ENCODE measurements around the gene JMJD1C. TPM values are rescaled to one million over a fixed set of nuclear protein-coding genes. Genes with fewer than 3 reads are reported as not detected.

The JMJD1C gene
- total and polyA plus RNA-seq, 11 donors = 20.3 to 54.6 (median 34.1) TPM

GRCh38 chr10:63267414-63268148, 198.2 kb downstream of the JMJD1C start:
- Histone ChIP-seq H3K27ac (peak overlapping the region; percentile 84 to 96 (median 88)), H3K27me3 (no peaks in the 10 kb centered on the region), H3K4me1 (peaks cover 6 to 37% (median 21%) of the 10 kb centered on the region in 12 donors), H3K36me3 (no peaks in the 10 kb centered on the region), H3K9me3 (no peaks in the 10 kb centered on the region), H3K4me3 (peak overlapping the region; percentile 30 to 68 (median 58))
- WGBS, 4 donors = 0 to 2% (median 1%) methylated on average over 6 of the region's 6 CpGs
- no peak for DNase-seq
- intact Hi-C loops (cut with DNase I) = loop anchor here in 9 of 10 donors (1.0 to 10.0 kb wide), 12 partner anchors 50 to 445 kb away; partner anchors contain the start of genes JMJD1C (in 4 of the 9) and REEP3 (in 4 of the 9)
- TF ChIP-seq CTCF (IDR thresholded peaks at IDR 0.05) (no peak), POLR2A (IDR thresholded peaks at IDR 0.05) (no peak)
- ATAC-seq = peak in 3 of 4 donors; percentile 28 to 42 (median 32)

- WGBS, 4 donors = 1 to 2% (median 1%) methylated on average over 6 of the region's 6 CpGs
- no peaks in the 10 kb centered on the region for H3K9me3 ChIP-seq
- no peak for TF ChIP-seq CTCF (IDR thresholded peaks at IDR 0.05)
- TF ChIP-seq POLR2A (IDR thresholded peaks at IDR 0.05) = no peak
Measured at GRCh38 chr10:63266391-63267316, 199.1 kb downstream of the JMJD1C start.

GRCh38 chr10:63265683-63266235, 200.0 kb downstream of the JMJD1C start:
- WGBS, 4 donors = 7 to 9% (median 8%) methylated on average over 2 of the region's 2 CpGs
- intact Hi-C loops (cut with DNase I) = loop anchor here in 9 of 10 donors (5.0 to 10.0 kb wide), 9 partner anchors 48 to 447 kb away; partner anchors contain the start of genes JMJD1C (in 4 of the 9) and REEP3 (in 4 of the 9)
- Histone ChIP-seq H3K4me3 (peak overlapping the region in 11 of 12 donors; percentile 50 to 68 (median 58)), H3K27me3 (no peaks in the 10 kb centered on the region), H3K36me3 (peaks cover 0 to 9% (median 2%) of the 10 kb centered on the region in 9 donors), H3K9me3 (no peaks in the 10 kb centered on the region), H3K4me1 (peaks cover 8 to 54% (median 37%) of the 10 kb centered on the region in 12 donors), H3K27ac (peak overlapping the region; percentile 84 to 96 (median 88))
- no peak for ATAC-seq
- no peak for TF ChIP-seq POLR2A (IDR thresholded peaks at IDR 0.05)
- DNase-seq = no peak

More at GRCh38 chr10:63266391-63267316, 199.1 kb downstream of the JMJD1C start:
- ATAC-seq = no peak
- intact Hi-C loops (cut with DNase I) = loop anchor here in 9 of 10 donors (5.0 to 10.0 kb wide), 9 partner anchors 49 to 446 kb away; partner anchors contain the start of genes JMJD1C (in 4 of the 9) and REEP3 (in 4 of the 9)
- H3K36me3 ChIP-seq = no peaks in the 10 kb centered on the region
- no peak for DNase-seq
- H3K4me1 ChIP-seq = peaks cover 8 to 46% (median 30%) of the 10 kb centered on the region in 12 donors
- H3K27ac ChIP-seq = peak overlapping the region; percentile 84 to 96 (median 88)
- peak overlapping the region in 11 of 12 donors; percentile 50 to 68 (median 58) for H3K4me3 ChIP-seq
- no peaks in the 10 kb centered on the region for H3K27me3 ChIP-seq

GRCh38 chr10:63265222-63265617, 200.6 kb downstream of the JMJD1C start:
- H3K27ac ChIP-seq = peak overlapping the region in 11 of 12 donors; percentile 84 to 96 (median 88)
- intact Hi-C loops (cut with DNase I) = loop anchor here in 9 of 10 donors (5.0 to 10.0 kb wide), 9 partner anchors 48 to 447 kb away; partner anchors contain the start of genes JMJD1C (in 4 of the 9) and REEP3 (in 4 of the 9)

More at GRCh38 chr10:63265222-63265617, 200.6 kb downstream of the JMJD1C start:
- no peak for ATAC-seq
- TF ChIP-seq CTCF (IDR thresholded peaks at IDR 0.05) (no peak), POLR2A (IDR thresholded peaks at IDR 0.05) (no peak)
- peak in 1 of 5 donors; percentile 33 for DNase-seq
- Histone ChIP-seq H3K27me3 (no peaks in the 10 kb centered on the region), H3K4me1 (peaks cover 8 to 53% (median 40%) of the 10 kb centered on the region in 12 donors), H3K4me3 (peak overlapping the region in 11 of 12 donors; percentile 35 to 68 (median 57)), H3K9me3 (no peaks in the 10 kb centered on the region), H3K36me3 (peaks cover 0 to 14% (median 7%) of the 10 kb centered on the region in 9 donors)
- WGBS, 4 donors = 0 to 1% (median 1%) methylated on average over 5 of the region's 5 CpGs
